Keratinocyte (primary cell): Measurements from ENCODE around the gene KIAA1217. TPM values are rescaled to one million over a fixed set of nuclear protein-coding genes. Genes with fewer than 3 reads are reported as not detected.

Source experiments
- DNase-seq: peaks from one replicate; pipeline ENCODE4 v3.0.0-alpha.2; 2011; ENCODE audit warnings: low read depth, missing footprints, low spot score
- FAIRE-seq: peaks from 2 replicates; lab custom pipeline; 2011; peaks lifted over from hg19 to GRCh38; lab: Jason Lieb, UNC
- H2AFZ ChIP-seq: 2 replicates; pipeline ENCODE4 v1.6.0; 2012; ENCODE audit warnings: low read length, control low read depth, inconsistent platforms; ENCODE audit not compliant: control insufficient read depth
- H3K27ac ChIP-seq: 2 replicates; pipeline ENCODE4 v1.5.1; 2011; ENCODE audit warnings: low read length; ENCODE audit not compliant: control insufficient read depth, insufficient read depth
- H3K27me3 ChIP-seq: 3 replicates; pipeline ENCODE4 v1.6.0; 2011; ENCODE audit warnings: low read length; ENCODE audit not compliant: control insufficient read depth, insufficient read depth; ENCODE audit errors: extremely low read depth
- H3K36me3 ChIP-seq, 2 experiments: 2 replicates in 1 of 2; 3 replicates in 1 of 2; pipeline ENCODE4 v1.5.1; 2011; ENCODE audit warnings: low read length in 2 of 2, mild to moderate bottlenecking in 1 of 2; ENCODE audit not compliant: control insufficient read depth in 2 of 2, insufficient read depth in 2 of 2; ENCODE audit errors: extremely low read depth in 1 of 2
- H3K4me1 ChIP-seq: 3 replicates; pipeline ENCODE4 v1.5.1; 2011; ENCODE audit warnings: low read length; ENCODE audit not compliant: control insufficient read depth, insufficient read depth; ENCODE audit errors: extremely low read depth
- H3K4me2 ChIP-seq: 3 replicates; pipeline ENCODE4 v1.6.0; 2011; ENCODE audit warnings: low read depth, low read length; ENCODE audit not compliant: control insufficient read depth, insufficient read depth; ENCODE audit errors: extremely low read depth
- H3K4me3 ChIP-seq, 3 experiments: fragments of 200-600 bp in 1 of 3; sonication (generic) in 1 of 3; 2 replicates in 2 of 3; 3 replicates in 1 of 3; pipeline ENCODE4 v1.5.1; 2011 to 2016; ENCODE audit warnings: low read length in 3 of 3, mild to moderate bottlenecking in 3 of 3, control low read depth in 2 of 3, inconsistent platforms in 1 of 3, low read depth in 1 of 3, mixed read lengths in 1 of 3, mixed run types in 1 of 3, moderate library complexity in 1 of 3; ENCODE audit not compliant: control insufficient read depth in 2 of 3, insufficient read depth in 2 of 3; ENCODE audit errors: extremely low read depth in 1 of 3
- H3K79me2 ChIP-seq: 2 replicates; pipeline ENCODE4 v1.6.0; 2012; ENCODE audit warnings: low read length; ENCODE audit not compliant: control insufficient read depth, insufficient read depth
- H3K9ac ChIP-seq: 3 replicates; pipeline ENCODE4 v1.6.0; 2011; ENCODE audit warnings: low read length; ENCODE audit not compliant: control insufficient read depth, insufficient read depth; ENCODE audit errors: extremely low read depth
- H3K9me1 ChIP-seq: 3 replicates; pipeline ENCODE4 v1.6.0; 2011; ENCODE audit warnings: low read length; ENCODE audit not compliant: control insufficient read depth, insufficient read depth; ENCODE audit errors: extremely low read depth
- H3K9me3 ChIP-seq: 2 replicates; pipeline ENCODE4 v1.5.1; 2012; ENCODE audit warnings: low read depth, low read length; ENCODE audit not compliant: control insufficient read depth
- H4K20me1 ChIP-seq: 3 replicates; pipeline ENCODE4 v1.6.0; 2011; ENCODE audit warnings: low read length; ENCODE audit not compliant: control insufficient read depth, insufficient read depth; ENCODE audit errors: extremely low read depth
- CTCF ChIP-seq, 3 experiments: IDR thresholded peaks in 1 of 3; conservative IDR thresholded peaks in 1 of 3; optimal IDR thresholded peaks in 1 of 3; 2 replicates in 2 of 3; 3 replicates in 1 of 3; pipeline versions ENCODE3 to v1.5.1; 2011; ENCODE audit warnings: low read length in 3 of 3, mild to moderate bottlenecking in 3 of 3, moderate library complexity in 2 of 3, control low read depth in 1 of 3, inconsistent platforms in 1 of 3; ENCODE audit not compliant: insufficient read depth in 2 of 3; ENCODE audit errors: extremely low read depth in 1 of 3
- EZH2 ChIP-seq: IDR thresholded peaks from one replicate; pipeline ENCODE4 v1.6.1; 2012; ENCODE audit warnings: inconsistent platforms, mild to moderate bottlenecking, low read length, moderate library complexity
- dilution Hi-C: fragments of 300-500 bp; cut with MboI; formaldehyde crosslinking; loops from one replicate; pipeline ENCODE4 v1.7.0; 2020; ENCODE audit warnings: low sequenced_read_pairs; ENCODE audit not compliant: extremely low pct_ligation_motif_present
- polyA plus RNA-seq, 5 experiments: library from polyadenylated mRNA; depleted of rRNA in 3 of 5; stranded (reverse) in 3 of 5; stranded (forward) in 1 of 5; unstranded in 1 of 5; fragments of >200 nt; gene quantifications; 1 replicate in 1 of 5; 2 replicates in 3 of 5; 3 replicates in 1 of 5; pipeline versions ENCODE4 v1.2.1 to v1.2.3, GENCODE V29; 2011 to 2012; ENCODE audit warnings: missing spikeins in 2 of 5, low read depth in 1 of 5, low replicate concordance in 1 of 5

KIAA1217 gene
- polyA plus RNA-seq, 1 donor (not counting 4 experiments of a cell fraction or from before 2014, with no cell fraction given), result 10.4 TPM

- no peaks in the 10 kb centered on the region for H3K27me3 ChIP-seq
- dilution Hi-C loops, result no loop called here
- H3K4me2 ChIP-seq, result no peak overlapping the region
- no peak overlapping the region for H3K4me3 ChIP-seq
- H3K9me3 ChIP-seq, result no peaks in the 10 kb centered on the region
- TF ChIP-seq CTCF (optimal IDR thresholded peaks at IDR 0.05 in 1 of 3, IDR thresholded peaks at IDR 0.05 in 1 of 3, conservative IDR thresholded peaks at IDR 0.05 in 1 of 3; ENCODE audit: extremely low read depth in 1 of 3, insufficient read depth in 2 of 3, low read length in 3 of 3), result no peak
- no peak for TF ChIP-seq EZH2
- FAIRE-seq (no peak), DNase-seq (no peak)
- H3K79me2 ChIP-seq, result no peaks in the 10 kb centered on the region
- no peaks in the 10 kb centered on the region for H4K20me1 ChIP-seq
- no peaks in the 10 kb centered on the region for H3K9me1 ChIP-seq
- no peaks in the 10 kb centered on the region for H3K36me3 ChIP-seq
- H3K9ac ChIP-seq, result no peak overlapping the region
- no peak overlapping the region for H3K27ac ChIP-seq
- no peak overlapping the region for H2AFZ ChIP-seq
- no peaks in the 10 kb centered on the region for H3K4me1 ChIP-seq
These were observed 146.2 kb downstream of the KIAA1217 start for GRCh38 chr10:24355056-24355688.

- no peaks in the 10 kb centered on the region for H3K4me1 ChIP-seq
- no peak overlapping the region for H3K27ac ChIP-seq
- no peak overlapping the region for H3K9ac ChIP-seq
- no peaks in the 10 kb centered on the region for H3K36me3 ChIP-seq
- no peaks in the 10 kb centered on the region for H3K79me2 ChIP-seq
- H3K9me1 ChIP-seq, result no peaks in the 10 kb centered on the region
- no peak overlapping the region for H2AFZ ChIP-seq
- no peak overlapping the region for H3K4me2 ChIP-seq
- no peaks in the 10 kb centered on the region for H4K20me1 ChIP-seq
- dilution Hi-C loops, result no loop called here
- H3K4me3 ChIP-seq, result no peak overlapping the region
- FAIRE-seq (no peak), DNase-seq (no peak)
- no peaks in the 10 kb centered on the region for H3K27me3 ChIP-seq
- TF ChIP-seq EZH2 (no peak), CTCF (optimal IDR thresholded peaks at IDR 0.05 in 1 of 3, IDR thresholded peaks at IDR 0.05 in 1 of 3, conservative IDR thresholded peaks at IDR 0.05 in 1 of 3; ENCODE audit: extremely low read depth in 1 of 3, insufficient read depth in 2 of 3, low read length in 3 of 3) (no peak)
- H3K9me3 ChIP-seq, result no peaks in the 10 kb centered on the region
These were observed 148.5 kb downstream of the KIAA1217 start for GRCh38 chr10:24357344-24358004.
